Prostate gland (tissue), 2 donors: ENCODE measurements around the gene PIAS1. TPM values are rescaled to one million over a fixed set of nuclear protein-coding genes. Genes with fewer than 3 reads are reported as not detected.

ENCODE experiments used
- DNase-seq: peaks from one replicate; pipeline ENCODE4 v3.0.0-alpha.2; 2019; ENCODE audit warnings: low spot score
- H3K27ac ChIP-seq, 2 donors: fragments of 200-600 bp; sonication (generic); 2 replicates each; pipeline ENCODE4 v1.5.1; 2017 to 2019
- H3K27me3 ChIP-seq: fragments of 200-600 bp; sonication (generic); replicated peaks from 2 replicates; pipeline ENCODE4 v1.5.1; 2019; ENCODE audit not compliant: insufficient read depth
- H3K36me3 ChIP-seq, 2 donors: fragments of 200-600 bp; sonication (generic); 1 replicate in 1 of 2; 2 replicates in 1 of 2; pipeline versions ENCODE4 v1.5.1 to v1.8.1; 2017 to 2019
- H3K4me1 ChIP-seq: fragments of 200-600 bp; sonication (generic); replicated peaks from 2 replicates; pipeline ENCODE4 v1.5.1; 2019
- H3K4me3 ChIP-seq, 2 donors: fragments of 200-600 bp; sonication (generic); 2 replicates each; pipeline ENCODE4 v1.5.1; 2017 to 2019
- H3K9me3 ChIP-seq: fragments of 200-600 bp; sonication (generic); 2 replicates; pipeline ENCODE4 v1.5.1; 2017
- CTCF ChIP-seq, 4 experiments: fragments of 200-600 bp in 2 of 4; fragments of 450-650 bp in 2 of 4; sonication (generic) in 2 of 4; IDR thresholded peaks; 1 replicate in 3 of 4; 2 replicates in 1 of 4; pipeline ENCODE4 v1.5.1; 2016 to 2019; ENCODE audit warnings: antibody characterized with exemption in 4 of 4, mild to moderate bottlenecking in 2 of 4, moderate library complexity in 2 of 4
- POLR2A ChIP-seq: fragments of 450-650 bp; IDR thresholded peaks from one replicate; pipeline ENCODE4 v1.6.1; 2016; ENCODE audit warnings: antibody characterized with exemption, mild to moderate bottlenecking
- POLR2AphosphoS5 ChIP-seq: sonication (generic); formaldehyde crosslinking; IDR thresholded peaks from one replicate; pipeline ENCODE4 v1.6.1; 2017; ENCODE audit warnings: antibody characterized with exemption
- WGBS: methylation state at CpG from one replicate; pipeline ENCODE4 v1.1.5; 2018; 5-methylcytosine and 5-hydroxymethylcytosine counted together
- intact Hi-C: fragments of 100-400 bp; cut with DNase I; formaldehyde crosslinking; loops from one replicate; pipeline ENCODE4 v1.14.2; 2022
- total RNA-seq, 2 donors: library from RNA; depleted of rRNA; stranded (reverse); fragments of >200 nt; gene quantifications; one replicate each; pipeline ENCODE4 v1.1.0, GENCODE V29; 2016

The PIAS1 gene
- total RNA-seq, 2 donors from 2014 or later = 40.9 to 58.4 TPM

DNA sequence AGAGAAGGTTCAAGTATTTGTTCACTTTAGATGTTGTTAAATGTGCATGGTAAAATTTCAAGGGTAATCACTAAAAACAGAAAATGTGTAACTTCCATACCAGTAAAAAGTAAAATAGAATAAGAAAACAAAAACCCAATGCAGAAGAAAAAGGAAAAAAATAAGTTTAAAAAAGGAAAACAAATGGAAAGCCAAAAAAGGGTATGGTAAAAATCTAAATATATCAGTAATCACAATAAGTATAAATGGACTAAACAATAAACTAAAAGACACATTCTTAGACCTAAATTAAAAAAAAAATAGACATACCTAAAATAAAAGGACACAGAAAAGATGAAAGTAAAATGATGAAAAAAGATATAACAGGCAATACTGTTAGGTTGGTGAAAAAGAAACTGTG lies 184.9 kb downstream of the PIAS1 start:
- Histone ChIP-seq H3K9me3 (no peaks in the 10 kb centered on the region), H3K4me1 (no peaks in the 10 kb centered on the region), H3K27me3 (no peaks in the 10 kb centered on the region), H3K4me3 (no peak overlapping the region), H3K36me3 (no peaks in the 10 kb centered on the region), H3K27ac (no peak overlapping the region)
- no peak for DNase-seq
- TF ChIP-seq POLR2A (no peak), POLR2AphosphoS5 (no peak), CTCF (IDR thresholded peaks at IDR 0.05) (no peak)
- intact Hi-C loops = no loop called here

GRCh38 chr15:68241088-68241935 lies 187.2 kb downstream of the PIAS1 start:
- no peaks in the 10 kb centered on the region for H3K36me3 ChIP-seq
- no peaks in the 10 kb centered on the region for H3K9me3 ChIP-seq
- no peak for TF ChIP-seq CTCF (IDR thresholded peaks at IDR 0.05)
- no peak overlapping the region for H3K4me3 ChIP-seq
- H3K27me3 ChIP-seq = no peaks in the 10 kb centered on the region
- no peaks in the 10 kb centered on the region for H3K4me1 ChIP-seq
- no peak for DNase-seq
- WGBS = 66% methylated on average over 5 of the region's 5 CpGs
- no peak overlapping the region for H3K27ac ChIP-seq
- intact Hi-C loops = no loop called here

Other genes starting within 250 kb of the PIAS1 start
- gene SKOR1, start 228.8 kb upstream of the PIAS1 start, total RNA-seq = 1 to 10 TPM in 1 of 2 donors, under 1 TPM in 1; 0.59 to 1.7 TPM
- gene RNU6-1, start 214.3 kb upstream of the PIAS1 start, total RNA-seq = not detected
- 10 to 100 TPM in 1 of 2 donors, 1 to 10 TPM in 1; 4.5 to 18.8 TPM for gene CALML4, start 151.0 kb downstream of the PIAS1 start, total RNA-seq
- 10 to 100 TPM; 22.7 to 41.8 TPM for gene CLN6, start 175.4 kb downstream of the PIAS1 start, total RNA-seq
- 10 to 100 TPM; 46.0 to 50.0 TPM for gene FEM1B, start 223.4 kb downstream of the PIAS1 start, total RNA-seq